Measurements from ENCODE around the gene SLC4A3. TPM values are rescaled to one million over a fixed set of nuclear protein-coding genes. Genes with fewer than 3 reads are reported as not detected.

The SLC4A3 gene
- total RNA-seq, 1 experiment from 2014 or later: 8.7 TPM

- TF ChIP-seq, protein P1, sequence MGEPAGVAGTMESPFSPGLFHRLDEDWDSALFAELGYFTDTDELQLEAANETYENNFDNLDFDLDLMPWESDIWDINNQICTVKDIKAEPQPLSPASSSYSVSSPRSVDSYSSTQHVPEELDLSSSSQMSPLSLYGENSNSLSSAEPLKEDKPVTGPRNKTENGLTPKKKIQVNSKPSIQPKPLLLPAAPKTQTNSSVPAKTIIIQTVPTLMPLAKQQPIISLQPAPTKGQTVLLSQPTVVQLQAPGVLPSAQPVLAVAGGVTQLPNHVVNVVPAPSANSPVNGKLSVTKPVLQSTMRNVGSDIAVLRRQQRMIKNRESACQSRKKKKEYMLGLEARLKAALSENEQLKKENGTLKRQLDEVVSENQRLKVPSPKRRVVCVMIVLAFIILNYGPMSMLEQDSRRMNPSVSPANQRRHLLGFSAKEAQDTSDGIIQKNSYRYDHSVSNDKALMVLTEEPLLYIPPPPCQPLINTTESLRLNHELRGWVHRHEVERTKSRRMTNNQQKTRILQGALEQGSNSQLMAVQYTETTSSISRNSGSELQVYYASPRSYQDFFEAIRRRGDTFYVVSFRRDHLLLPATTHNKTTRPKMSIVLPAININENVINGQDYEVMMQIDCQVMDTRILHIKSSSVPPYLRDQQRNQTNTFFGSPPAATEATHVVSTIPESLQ (CRISPR knock-in tag; IDR thresholded peaks at IDR 0.05): no peak
- TF ChIP-seq GRHL2 (CRISPR knock-in tag; IDR thresholded peaks at IDR 0.05; ENCODE audit: insufficient replicate concordance, severe bottlenecking) (no peak), NR2C2 (CRISPR knock-in tag; IDR thresholded peaks at IDR 0.05) (no peak), ATF3 (CRISPR knock-in tag; conservative IDR thresholded peaks at IDR 0.05) (no peak), NFATC4 (CRISPR knock-in tag; IDR thresholded peaks at IDR 0.05) (no peak), RELA (CRISPR knock-in tag; IDR thresholded peaks at IDR 0.05; ENCODE audit: borderline replicate concordance) (no peak)
These were observed 38.5 kb downstream of the SLC4A3 start (continued) for GRCh38 chr2:219665926-219666325.

DNA sequence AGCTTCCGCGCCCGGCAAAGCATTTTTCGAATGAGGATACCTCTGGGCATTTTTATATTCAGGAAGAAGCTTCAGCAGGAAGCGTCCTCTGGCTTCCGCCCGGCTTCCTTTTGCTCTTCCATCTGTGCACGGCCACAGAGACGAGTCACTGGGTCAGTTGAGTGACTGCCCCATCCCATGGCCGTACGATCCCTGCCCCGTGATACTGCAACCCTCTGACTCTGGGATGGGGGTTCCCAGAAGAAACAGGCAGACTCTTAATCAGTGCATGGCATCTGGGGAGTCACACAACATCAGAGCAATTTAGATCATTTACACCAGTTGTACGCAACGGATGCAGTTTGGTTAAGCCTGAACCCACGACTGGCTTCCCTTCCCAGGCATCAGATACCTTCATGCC lies 40.9 kb downstream of the SLC4A3 start:
- CTCF ChIA-PET: interaction anchor here (0.6 kb wide), 1 partner anchor 49 kb away, joined by 3 read pairs; no protein-coding TSS in a partner anchor
- POLR2A ChIA-PET: no interaction called here
- DNase-seq (ENCODE audit: low spot score): no peak
- Mint-ChIP-seq H3K27me3 (ENCODE audit: low read depth) (no peaks in the 10 kb centered on the region; the same call in 1 of the 2 replicates), H3K36me3 (no peaks in the 10 kb centered on the region), H3K9me3 (peaks cover 4% of the 10 kb centered on the region; the same call in 1 of the 2 replicates), H3K4me3 (no peak overlapping the region), H3K27ac (no peak overlapping the region), H3K4me1 (peaks cover 28% of the 10 kb centered on the region)
- TF ChIP-seq CREM (CRISPR knock-in tag; IDR thresholded peaks at IDR 0.05): no peak
- TF ChIP-seq CBFB (CRISPR knock-in tag; IDR thresholded peaks at IDR 0.05; ENCODE audit: low read depth): no peak
- TF ChIP-seq ETV6 (CRISPR knock-in tag; IDR thresholded peaks at IDR 0.05): no peak
- TF ChIP-seq ARID4B (CRISPR knock-in tag; IDR thresholded peaks at IDR 0.05; ENCODE audit: borderline replicate concordance): no peak
- TF ChIP-seq ZNF423 (CRISPR knock-in tag; IDR thresholded peaks at IDR 0.05): no peak
- TF ChIP-seq PRRX2 (CRISPR knock-in tag; IDR thresholded peaks at IDR 0.05): no peak
- no peak for TF ChIP-seq RORB (CRISPR knock-in tag; IDR thresholded peaks at IDR 0.05)
- TF ChIP-seq SMAD4 (CRISPR knock-in tag; IDR thresholded peaks at IDR 0.05): no peak
- TF ChIP-seq ZBTB21 (CRISPR knock-in tag; IDR thresholded peaks at IDR 0.05; ENCODE audit: borderline replicate concordance): no peak
- TF ChIP-seq, protein P2, sequence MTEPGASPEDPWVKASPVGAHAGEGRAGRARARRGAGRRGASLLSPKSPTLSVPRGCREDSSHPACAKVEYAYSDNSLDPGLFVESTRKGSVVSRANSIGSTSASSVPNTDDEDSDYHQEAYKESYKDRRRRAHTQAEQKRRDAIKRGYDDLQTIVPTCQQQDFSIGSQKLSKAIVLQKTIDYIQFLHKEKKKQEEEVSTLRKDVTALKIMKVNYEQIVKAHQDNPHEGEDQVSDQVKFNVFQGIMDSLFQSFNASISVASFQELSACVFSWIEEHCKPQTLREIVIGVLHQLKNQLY (CRISPR knock-in tag; IDR thresholded peaks at IDR 0.05): no peak
- TF ChIP-seq, protein P3, sequence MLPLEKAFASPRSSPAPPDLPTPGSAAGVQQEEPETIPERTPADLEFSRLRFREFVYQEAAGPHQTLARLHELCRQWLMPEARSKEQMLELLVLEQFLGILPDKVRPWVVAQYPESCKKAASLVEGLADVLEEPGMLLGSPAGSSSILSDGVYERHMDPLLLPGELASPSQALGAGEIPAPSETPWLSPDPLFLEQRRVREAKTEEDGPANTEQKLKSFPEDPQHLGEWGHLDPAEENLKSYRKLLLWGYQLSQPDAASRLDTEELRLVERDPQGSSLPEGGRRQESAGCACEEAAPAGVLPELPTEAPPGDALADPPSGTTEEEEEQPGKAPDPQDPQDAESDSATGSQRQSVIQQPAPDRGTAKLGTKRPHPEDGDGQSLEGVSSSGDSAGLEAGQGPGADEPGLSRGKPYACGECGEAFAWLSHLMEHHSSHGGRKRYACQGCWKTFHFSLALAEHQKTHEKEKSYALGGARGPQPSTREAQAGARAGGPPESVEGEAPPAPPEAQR (CRISPR knock-in tag; IDR thresholded peaks at IDR 0.05): no peak
- no peak for ATAC-seq
